ENCODE data around the gene WASHC2C. TPM values are rescaled to one million over a fixed set of nuclear protein-coding genes. Genes with fewer than 3 reads are reported as not detected.
A peak's percentile ranks its signal among the peaks of the same experiment; 100 is the strongest.
"Not testable (repeated sequence)": the region's sequence is repeated elsewhere in the genome, so short reads cannot be mapped to it uniquely, and the experiment has no call there.

WASHC2C gene, protein sequence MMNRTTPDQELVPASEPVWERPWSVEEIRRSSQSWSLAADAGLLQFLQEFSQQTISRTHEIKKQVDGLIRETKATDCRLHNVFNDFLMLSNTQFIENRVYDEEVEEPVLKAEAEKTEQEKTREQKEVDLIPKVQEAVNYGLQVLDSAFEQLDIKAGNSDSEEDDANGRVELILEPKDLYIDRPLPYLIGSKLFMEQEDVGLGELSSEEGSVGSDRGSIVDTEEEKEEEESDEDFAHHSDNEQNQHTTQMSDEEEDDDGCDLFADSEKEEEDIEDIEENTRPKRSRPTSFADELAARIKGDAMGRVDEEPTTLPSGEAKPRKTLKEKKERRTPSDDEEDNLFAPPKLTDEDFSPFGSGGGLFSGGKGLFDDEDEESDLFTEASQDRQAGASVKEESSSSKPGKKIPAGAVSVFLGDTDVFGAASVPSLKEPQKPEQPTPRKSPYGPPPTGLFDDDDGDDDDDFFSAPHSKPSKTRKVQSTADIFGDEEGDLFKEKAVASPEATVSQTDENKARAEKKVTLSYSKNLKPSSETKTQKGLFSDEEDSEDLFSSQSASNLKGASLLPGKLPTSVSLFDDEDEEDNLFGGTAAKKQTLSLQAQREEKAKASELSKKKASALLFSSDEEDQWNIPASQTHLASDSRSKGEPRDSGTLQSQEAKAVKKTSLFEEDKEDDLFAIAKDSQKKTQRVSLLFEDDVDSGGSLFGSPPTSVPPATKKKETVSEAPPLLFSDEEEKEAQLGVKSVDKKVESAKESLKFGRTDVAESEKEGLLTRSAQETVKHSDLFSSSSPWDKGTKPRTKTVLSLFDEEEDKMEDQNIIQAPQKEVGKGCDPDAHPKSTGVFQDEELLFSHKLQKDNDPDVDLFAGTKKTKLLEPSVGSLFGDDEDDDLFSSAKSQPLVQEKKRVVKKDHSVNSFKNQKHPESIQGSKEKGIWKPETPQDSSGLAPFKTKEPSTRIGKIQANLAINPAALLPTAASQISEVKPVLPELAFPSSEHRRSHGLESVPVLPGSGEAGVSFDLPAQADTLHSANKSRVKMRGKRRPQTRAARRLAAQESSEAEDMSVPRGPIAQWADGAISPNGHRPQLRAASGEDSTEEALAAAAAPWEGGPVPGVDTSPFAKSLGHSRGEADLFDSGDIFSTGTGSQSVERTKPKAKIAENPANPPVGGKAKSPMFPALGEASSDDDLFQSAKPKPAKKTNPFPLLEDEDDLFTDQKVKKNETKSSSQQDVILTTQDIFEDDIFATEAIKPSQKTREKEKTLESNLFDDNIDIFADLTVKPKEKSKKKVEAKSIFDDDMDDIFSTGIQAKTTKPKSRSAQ (N-terminal part only)
- total RNA-seq: 10 to 100 TPM; 28.2 to 31.3 TPM

DNA sequence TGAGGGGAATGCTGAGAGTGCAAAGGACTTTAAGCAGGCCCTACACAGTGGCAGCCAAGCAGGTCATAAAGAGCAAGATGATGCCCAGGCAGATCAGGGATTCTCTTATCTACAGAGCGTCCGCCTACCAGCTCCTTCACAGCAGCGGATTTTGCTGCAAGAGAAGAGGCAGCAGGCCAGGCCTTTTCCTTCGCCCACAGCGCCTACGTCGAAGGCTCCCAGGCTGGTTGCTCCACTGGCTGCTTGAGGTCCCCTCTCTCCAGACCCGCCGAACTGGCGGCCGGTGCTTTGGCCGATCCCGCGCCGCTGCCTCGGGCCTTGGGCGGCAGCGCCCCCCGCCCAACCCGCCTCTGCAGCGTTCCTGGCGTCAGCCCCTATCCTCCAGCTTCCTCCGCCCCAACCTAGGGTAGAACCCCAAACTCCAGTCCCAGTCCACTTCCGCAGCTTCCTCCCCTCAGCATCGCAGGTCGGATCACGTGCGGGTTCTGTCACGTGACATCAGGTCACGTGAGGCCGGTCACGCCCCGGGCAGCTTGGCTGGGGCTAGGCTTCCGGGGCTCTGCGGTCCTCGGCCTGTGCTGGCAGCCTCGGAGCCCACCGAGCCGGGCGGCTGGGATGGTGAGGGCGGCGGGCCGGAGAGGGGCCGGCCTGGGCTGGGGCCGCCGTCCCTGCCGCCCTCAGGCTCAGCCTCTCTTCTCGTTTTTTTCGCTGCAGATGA, at the start of gene WASHC2C:
Gene WASHC2C (plus strand): TSS at position 564 of the 718 bp plus-strand sequence. CDS start 52 bp downstream, at position 616.
- H3K9me3 Mint-ChIP-seq (ENCODE audit: low read depth); H3K36me3 Mint-ChIP-seq; CTCF ChIA-PET; H3K27me3 Mint-ChIP-seq: not testable (repeated sequence)
- Mint-ChIP-seq H3K27ac (peak within 1 kb of the TSS; percentile 83), H3K4me3 (peak within 1 kb of the TSS; percentile 75), H3K4me1 (peaks cover 10% of the 10 kb centered on the region)
- peak; percentile 96 for DNase-seq
- ATAC-seq: peak; percentile 90

DNA sequence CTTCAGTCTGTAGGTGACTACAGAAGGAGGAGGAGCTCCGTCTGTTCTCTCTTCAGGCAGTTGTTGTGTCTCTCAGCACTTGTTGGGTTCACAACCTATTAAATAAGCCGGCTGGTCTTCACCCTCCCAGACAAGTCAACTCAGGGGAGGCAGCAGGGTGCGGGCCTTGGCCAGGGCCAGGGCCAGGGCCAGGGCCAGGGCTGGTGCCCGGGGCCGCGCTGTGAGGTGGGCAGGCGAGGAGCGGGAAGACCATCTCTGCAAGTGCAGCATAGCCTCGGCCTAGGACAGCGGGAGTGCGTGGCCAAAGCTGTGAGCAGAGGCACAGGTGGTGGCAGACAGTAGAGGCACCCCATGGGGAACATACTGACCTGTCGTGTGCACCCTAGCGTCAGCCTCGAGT, 48.6 kb upstream of the WASHC2C start:
- H3K4me1 Mint-ChIP-seq; H3K27me3 Mint-ChIP-seq; CTCF ChIA-PET; H3K9me3 Mint-ChIP-seq (ENCODE audit: low read depth); DNase-seq; H3K4me3 Mint-ChIP-seq; ATAC-seq; H3K36me3 Mint-ChIP-seq; H3K27ac Mint-ChIP-seq: not testable (repeated sequence)

DNA sequence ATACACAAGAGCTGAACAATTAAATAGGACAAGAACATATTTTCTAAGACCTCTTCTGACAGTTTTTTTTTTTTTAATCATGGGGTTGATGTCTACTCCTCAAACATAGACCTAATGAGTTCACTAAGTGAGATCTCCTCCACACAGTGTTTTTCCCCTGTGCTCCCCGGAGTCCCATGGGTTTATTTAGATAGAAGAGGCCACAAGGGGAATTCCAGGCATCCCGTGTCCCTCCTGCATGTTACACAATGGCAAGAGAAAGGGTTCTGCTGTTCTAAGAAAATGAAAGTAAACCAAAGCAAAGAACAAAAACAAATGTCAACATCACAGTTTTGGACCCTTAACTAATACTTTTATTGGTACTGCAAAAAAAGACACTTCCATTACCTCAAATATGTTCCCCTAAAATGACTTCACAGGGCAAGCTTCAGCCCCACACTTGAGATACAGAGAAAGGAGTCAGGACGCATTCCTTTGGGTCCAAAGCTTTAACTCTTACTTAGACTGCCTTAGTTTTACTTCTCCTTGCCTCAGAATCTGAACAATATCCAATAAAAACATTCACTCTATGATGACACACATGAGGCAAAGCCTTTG, 16.8 kb upstream of the WASHC2C start:
- not testable (repeated sequence) for H3K4me1 Mint-ChIP-seq; H3K36me3 Mint-ChIP-seq; H3K27ac Mint-ChIP-seq; H3K4me3 Mint-ChIP-seq; H3K27me3 Mint-ChIP-seq; H3K9me3 Mint-ChIP-seq (ENCODE audit: low read depth); DNase-seq; ATAC-seq
- CTCF ChIA-PET: interaction anchor here (1.1 kb wide), 1 partner anchor 246 kb away, joined by 3 read pairs; no protein-coding TSS in a partner anchor

DNA sequence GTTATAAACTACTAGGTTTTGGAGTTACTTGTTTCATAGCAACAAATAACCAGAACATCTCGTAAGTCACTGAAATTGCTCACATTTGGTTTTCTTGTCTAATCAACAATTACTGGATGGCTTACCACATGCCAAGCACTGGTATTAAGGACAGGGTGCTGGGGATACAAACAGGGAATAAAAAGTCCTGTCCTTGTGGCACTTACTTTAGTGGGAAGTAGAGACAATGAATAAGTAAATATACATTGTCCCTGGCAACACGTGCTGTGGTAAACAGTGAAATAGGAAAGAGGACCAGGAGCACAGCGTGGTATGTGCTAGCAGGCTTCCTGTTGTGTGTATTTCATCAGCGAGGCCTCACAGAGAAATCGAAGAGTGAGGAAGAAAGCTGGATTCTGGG, 15.8 kb upstream of the WASHC2C start:
- ATAC-seq; H3K4me1 Mint-ChIP-seq; H3K4me3 Mint-ChIP-seq; H3K27ac Mint-ChIP-seq; H3K9me3 Mint-ChIP-seq (ENCODE audit: low read depth); DNase-seq; H3K27me3 Mint-ChIP-seq; H3K36me3 Mint-ChIP-seq; CTCF ChIA-PET: not testable (repeated sequence)

DNA sequence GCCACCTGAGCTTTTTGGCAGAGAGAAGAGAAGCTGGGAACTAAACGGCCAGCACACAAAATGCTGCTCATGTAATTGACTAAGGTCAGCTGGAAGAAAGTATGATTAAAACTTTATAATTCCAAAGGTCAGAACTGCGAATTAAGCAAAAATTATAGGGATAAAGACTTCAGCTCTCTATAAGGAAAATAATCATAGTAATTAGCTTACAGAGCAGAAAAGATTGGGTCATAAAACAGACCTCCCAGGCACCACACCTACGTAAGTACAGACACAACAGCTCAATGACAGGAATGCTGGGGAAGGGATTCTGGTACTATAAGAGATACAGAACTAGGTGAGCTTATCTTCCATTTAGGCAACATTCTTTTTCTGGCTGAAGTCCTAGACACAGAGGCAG, 10.0 kb upstream of the WASHC2C start:
- ATAC-seq: not testable (repeated sequence)
- CTCF ChIA-PET: interaction anchor here (1.5 kb wide), 1 partner anchor 252 kb away, joined by 3 read pairs; no protein-coding TSS in a partner anchor

DNA sequence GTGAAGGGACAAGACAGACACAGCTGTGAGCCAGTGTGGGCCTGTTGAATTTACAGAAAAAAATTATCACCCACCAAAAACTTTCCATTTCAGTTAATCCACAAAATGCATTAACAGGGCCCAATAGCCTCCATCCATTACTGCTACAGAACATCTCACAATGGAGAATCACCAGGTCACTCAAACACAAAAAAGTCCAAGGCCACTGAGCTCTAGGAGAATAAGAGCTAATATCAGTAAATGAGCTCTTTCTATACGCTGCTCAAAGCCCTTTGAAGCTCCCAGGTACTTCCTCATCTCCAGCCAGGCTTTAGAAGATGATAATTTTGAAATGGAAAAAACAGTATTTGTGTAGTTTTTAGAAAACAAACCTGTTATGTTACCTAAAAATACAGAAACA, 9.4 kb upstream of the WASHC2C start:
- CTCF ChIA-PET: interaction anchor here (1.5 kb wide), 1 partner anchor 252 kb away, joined by 3 read pairs; no protein-coding TSS in a partner anchor
- ATAC-seq; H3K27me3 Mint-ChIP-seq; DNase-seq; H3K27ac Mint-ChIP-seq; H3K4me3 Mint-ChIP-seq; H3K36me3 Mint-ChIP-seq; H3K4me1 Mint-ChIP-seq; H3K9me3 Mint-ChIP-seq (ENCODE audit: low read depth): not testable (repeated sequence)

More for the DNA sequence above, 10.0 kb upstream of the WASHC2C start:
- H3K4me1 Mint-ChIP-seq; H3K27me3 Mint-ChIP-seq; H3K36me3 Mint-ChIP-seq; DNase-seq; H3K27ac Mint-ChIP-seq; H3K4me3 Mint-ChIP-seq; H3K9me3 Mint-ChIP-seq (ENCODE audit: low read depth): not testable (repeated sequence)

DNA sequence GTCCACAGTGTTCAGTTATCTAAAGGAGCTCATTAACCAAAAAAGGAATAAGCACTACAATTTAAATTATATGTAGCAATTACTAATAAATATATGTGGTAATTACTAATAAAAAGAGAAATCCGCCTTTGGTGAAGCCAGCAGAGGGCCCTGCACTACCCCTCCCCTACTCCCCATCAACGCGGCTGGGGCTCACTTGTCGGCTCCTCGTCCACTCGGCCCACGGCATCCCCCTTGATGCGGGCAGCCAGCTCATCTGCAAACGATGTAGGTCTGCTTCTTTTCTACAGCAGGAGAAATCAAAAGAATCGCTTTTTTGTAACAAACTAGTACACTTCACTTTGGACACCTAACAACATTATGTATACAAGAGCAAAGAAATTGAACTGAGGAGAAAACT, 5.6 kb upstream of the WASHC2C start:
- H3K36me3 Mint-ChIP-seq; H3K9me3 Mint-ChIP-seq (ENCODE audit: low read depth); DNase-seq; H3K4me3 Mint-ChIP-seq; H3K27me3 Mint-ChIP-seq; CTCF ChIA-PET; H3K4me1 Mint-ChIP-seq; H3K27ac Mint-ChIP-seq; ATAC-seq: not testable (repeated sequence)

DNA sequence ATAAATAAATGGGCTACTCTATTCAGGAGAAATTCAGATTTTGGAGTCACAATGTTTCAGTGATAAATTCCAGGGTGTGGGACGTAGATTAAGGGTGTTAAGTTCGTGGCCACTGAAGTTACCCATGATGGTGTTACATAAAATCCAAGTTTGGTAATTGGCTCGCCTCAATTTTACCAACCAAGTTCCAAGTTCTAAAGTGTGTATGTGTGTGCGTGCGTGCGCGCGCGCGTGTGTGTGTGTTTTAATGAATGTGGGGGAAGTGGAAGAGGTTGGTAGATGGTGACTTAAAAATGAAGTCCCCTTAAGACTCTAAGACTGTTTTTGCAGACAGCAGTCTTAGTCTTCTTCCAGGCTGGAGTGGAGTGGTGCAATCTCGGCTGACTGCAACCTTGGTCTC, 3.2 kb upstream of the WASHC2C start:
- H3K4me3 Mint-ChIP-seq; H3K27me3 Mint-ChIP-seq; H3K27ac Mint-ChIP-seq; H3K36me3 Mint-ChIP-seq; H3K9me3 Mint-ChIP-seq (ENCODE audit: low read depth); DNase-seq; ATAC-seq; H3K4me1 Mint-ChIP-seq: not testable (repeated sequence)
- CTCF ChIA-PET: interaction anchor here (1.2 kb wide), 1 partner anchor 259 kb away, joined by 3 read pairs; no protein-coding TSS in a partner anchor

DNA sequence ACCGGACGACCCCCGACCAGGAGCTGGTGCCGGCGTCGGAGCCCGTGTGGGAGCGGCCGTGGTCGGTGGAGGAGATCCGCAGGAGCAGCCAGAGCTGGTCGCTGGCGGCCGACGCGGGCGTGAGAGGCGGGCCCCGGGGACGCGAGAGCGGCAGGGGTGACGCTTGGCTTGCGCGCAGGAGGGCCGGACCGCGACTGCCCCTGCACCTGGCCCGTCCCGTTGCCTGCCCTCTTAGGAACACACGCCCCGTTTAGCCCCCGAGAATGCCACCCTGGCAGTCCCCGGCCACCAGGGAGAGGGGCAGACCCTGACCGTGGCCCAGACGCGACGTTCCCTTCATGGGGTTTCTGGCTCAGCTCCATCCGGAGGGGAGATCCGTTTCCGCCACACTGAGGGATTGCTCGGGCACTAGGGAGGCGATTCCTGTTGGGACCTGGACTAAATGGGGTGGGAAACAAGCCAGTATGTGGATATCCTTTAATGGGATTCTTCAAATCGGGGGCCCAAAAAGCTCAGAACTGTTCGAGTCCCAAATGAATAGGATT, 427 bp downstream of the WASHC2C start:
- H3K27ac Mint-ChIP-seq: peak overlapping the region; percentile 73
- H3K4me3 Mint-ChIP-seq: peak overlapping the region; percentile 75
- CTCF ChIA-PET; H3K36me3 Mint-ChIP-seq; H3K27me3 Mint-ChIP-seq; H3K9me3 Mint-ChIP-seq (ENCODE audit: low read depth); DNase-seq: not testable (repeated sequence)
- peaks cover 10% of the 10 kb centered on the region for H3K4me1 Mint-ChIP-seq
- peak; percentile 70 for ATAC-seq

DNA sequence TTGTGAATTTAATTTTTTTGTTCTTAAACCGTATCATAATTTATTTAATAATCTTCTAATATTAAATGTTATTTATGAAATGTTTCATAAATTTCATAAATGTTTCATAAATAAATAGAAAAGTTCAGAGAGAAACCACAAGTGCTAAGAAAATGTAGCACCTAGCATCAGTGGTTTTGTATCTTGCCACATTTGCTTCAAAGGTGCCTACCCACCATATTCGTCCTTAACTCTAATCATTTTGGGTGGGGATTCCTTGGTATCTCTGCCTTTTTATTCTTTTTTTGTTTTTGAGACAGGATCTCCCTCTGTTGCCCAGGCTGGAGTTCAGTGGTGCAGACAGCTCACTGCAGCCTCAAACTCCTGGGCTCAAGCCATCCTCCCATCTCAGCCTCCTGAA, 7.4 kb downstream of the WASHC2C start:
- H3K4me3 Mint-ChIP-seq; H3K36me3 Mint-ChIP-seq; DNase-seq; CTCF ChIA-PET; H3K27ac Mint-ChIP-seq; ATAC-seq; H3K4me1 Mint-ChIP-seq; H3K27me3 Mint-ChIP-seq; H3K9me3 Mint-ChIP-seq (ENCODE audit: low read depth): not testable (repeated sequence)

DNA sequence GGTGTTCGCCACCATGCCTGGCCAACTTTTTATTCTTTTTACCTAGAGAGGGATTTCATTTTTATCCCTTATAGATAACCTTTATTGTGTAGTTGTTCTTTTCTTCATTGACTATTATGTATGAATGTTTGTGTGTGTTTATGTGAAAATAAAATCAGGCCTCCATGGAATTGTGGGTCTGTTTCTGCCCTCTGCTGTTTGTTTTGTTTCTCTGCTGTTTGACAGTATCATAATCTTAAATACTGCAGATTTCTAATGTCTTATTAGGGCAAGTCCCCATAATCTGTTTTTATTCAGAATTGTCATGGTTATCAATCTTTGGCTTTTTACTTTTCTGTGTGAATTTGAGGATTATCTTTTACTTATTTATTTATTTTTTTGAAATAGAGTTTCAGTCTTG, 7.8 kb downstream of the WASHC2C start:
- H3K27me3 Mint-ChIP-seq; H3K4me3 Mint-ChIP-seq; DNase-seq; H3K36me3 Mint-ChIP-seq; H3K9me3 Mint-ChIP-seq (ENCODE audit: low read depth); H3K27ac Mint-ChIP-seq; CTCF ChIA-PET; H3K4me1 Mint-ChIP-seq: not testable (repeated sequence)
- peak; percentile 33 for ATAC-seq

DNA sequence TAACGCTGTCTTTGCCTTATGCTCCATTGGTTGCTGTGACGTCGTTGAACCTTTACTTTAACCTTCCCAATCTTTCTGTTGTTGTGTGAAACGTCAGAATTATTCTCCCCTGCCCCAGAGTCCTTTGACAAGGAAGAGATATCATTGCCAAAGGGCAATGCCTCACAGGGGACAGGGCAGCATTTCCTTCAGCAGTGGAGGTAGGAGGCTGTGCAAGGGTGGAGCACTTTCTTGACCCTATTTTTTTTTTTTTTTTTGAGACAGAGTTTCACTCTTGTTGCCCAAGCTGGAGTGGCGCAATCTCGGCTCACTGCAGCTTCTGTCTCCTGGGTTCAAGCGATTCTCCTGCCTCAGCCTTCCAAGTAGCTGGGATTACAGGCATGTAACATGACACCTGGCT, 14.5 kb downstream of the WASHC2C start:
- H3K4me3 Mint-ChIP-seq; H3K36me3 Mint-ChIP-seq; ATAC-seq; H3K27me3 Mint-ChIP-seq; DNase-seq; H3K4me1 Mint-ChIP-seq; H3K27ac Mint-ChIP-seq; H3K9me3 Mint-ChIP-seq (ENCODE audit: low read depth); CTCF ChIA-PET: not testable (repeated sequence)

Data from activated CD8-positive, alpha-beta memory T cell treated with anti-CD3 and anti-CD28 coated beads, Interleukin-2, amount 10 ng/mL, durations not matched to agents 7 days and 5 days (primary cell).